CMK (cell line): ENCODE results near the gene SLC35E3.
"Not testable (repeated sequence)": the region's sequence is repeated elsewhere in the genome, so short reads cannot be mapped to it uniquely, and the experiment has no call there.

Experiments
- DNase-seq: peaks from one replicate; pipeline ENCODE4 v3.0.0-alpha.2; 2010; ENCODE audit warnings: low read depth

Gene SLC35E3

GRCh38 chr12:68796399-68796798, 50.4 kb downstream of the SLC35E3 start:
- DNase-seq: no peak

GRCh38 chr12:68798882-68799234, 52.9 kb downstream of the SLC35E3 start:
- DNase-seq: no peak

GRCh38 chr12:68800294-68800693, 54.3 kb downstream of the SLC35E3 start:
- no peak for DNase-seq

GRCh38 chr12:68801124-68801523, 55.1 kb downstream of the SLC35E3 start:
- not testable (repeated sequence) for DNase-seq

GRCh38 chr12:68802372-68802745, 56.4 kb downstream of the SLC35E3 start:
- not testable (repeated sequence) for DNase-seq

GRCh38 chr12:68802911-68803651, 57.1 kb downstream of the SLC35E3 start:
- DNase-seq: not testable (repeated sequence)

GRCh38 chr12:68803948-68804656, 58.1 kb downstream of the SLC35E3 start:
- no peak for DNase-seq

- DNase-seq: no peak
Observed at GRCh38 chr12:68804657-68805591, 58.9 kb downstream of the SLC35E3 start.

- no peak for DNase-seq
Observed at GRCh38 chr12:68805592-68806120, 59.7 kb downstream of the SLC35E3 start.

- DNase-seq: no peak
Observed at GRCh38 chr12:68806488-68807237, 60.7 kb downstream of the SLC35E3 start.

GRCh38 chr12:68807274-68807575, 61.2 kb downstream of the SLC35E3 start:
- DNase-seq: not testable (repeated sequence)

- DNase-seq: peak; percentile 75
Observed at GRCh38 chr12:68807576-68808387, 61.8 kb downstream of the SLC35E3 start, which contains the start of gene MDM2. Gene MDM2 (plus strand): TSS chr12:68808177. CDS start chr12:68808478, 301 bp downstream.

- no peak for DNase-seq
Observed at GRCh38 chr12:68808388-68809189, 62.6 kb downstream of the SLC35E3 start.

GRCh38 chr12:68809190-68810026, 63.4 kb downstream of the SLC35E3 start:
- DNase-seq: no peak

- not testable (repeated sequence) for DNase-seq
Observed at GRCh38 chr12:68810027-68810389, 64.0 kb downstream of the SLC35E3 start.

GRCh38 chr12:68811573-68811972, 65.6 kb downstream of the SLC35E3 start:
- DNase-seq: not testable (repeated sequence)

- no peak for DNase-seq
Observed at GRCh38 chr12:68812553-68813241, 66.7 kb downstream of the SLC35E3 start.

- no peak for DNase-seq
Observed at GRCh38 chr12:68813242-68813593, 67.2 kb downstream of the SLC35E3 start.
